SW 1271 (cell line): ENCODE measurements around the gene DPF1.

Experiments used
- DNase-seq, 2 experiments: peaks; one replicate each; lab custom pipeline; 2025; lab: John Stamatoyannopoulos, UW

DPF1 gene

GRCh38 chr19:38221421-38221820, 2.6 kb downstream of the DPF1 start:
- DNase-seq = no peak

- DNase-seq = no peak
Observed at GRCh38 chr19:38219221-38219620, 4.8 kb downstream of the DPF1 start.

DNA sequence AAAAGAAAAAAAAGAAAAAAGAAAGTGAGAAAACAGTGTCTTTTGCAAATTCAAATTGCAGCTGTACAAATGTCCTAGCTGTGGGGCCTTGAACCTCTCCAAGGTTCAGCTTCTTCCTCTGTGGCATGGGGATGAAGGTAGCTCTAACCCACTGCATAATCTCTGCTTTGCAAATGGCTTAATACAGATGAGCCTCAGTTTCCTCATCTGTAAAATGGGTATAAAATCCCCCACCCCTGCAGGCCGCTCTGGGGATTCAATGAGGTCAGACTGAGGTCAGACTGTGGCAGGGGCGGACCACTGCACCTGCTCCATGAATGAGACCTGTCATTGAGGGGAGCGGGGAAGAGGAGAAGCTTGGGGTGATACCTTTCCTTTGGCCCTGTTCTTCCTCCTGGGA, 5.8 kb downstream of the DPF1 start:
- DNase-seq = no peak

- DNase-seq = no peak
Observed at GRCh38 chr19:38216785-38217641, 7.0 kb downstream of the DPF1 start.

DNA sequence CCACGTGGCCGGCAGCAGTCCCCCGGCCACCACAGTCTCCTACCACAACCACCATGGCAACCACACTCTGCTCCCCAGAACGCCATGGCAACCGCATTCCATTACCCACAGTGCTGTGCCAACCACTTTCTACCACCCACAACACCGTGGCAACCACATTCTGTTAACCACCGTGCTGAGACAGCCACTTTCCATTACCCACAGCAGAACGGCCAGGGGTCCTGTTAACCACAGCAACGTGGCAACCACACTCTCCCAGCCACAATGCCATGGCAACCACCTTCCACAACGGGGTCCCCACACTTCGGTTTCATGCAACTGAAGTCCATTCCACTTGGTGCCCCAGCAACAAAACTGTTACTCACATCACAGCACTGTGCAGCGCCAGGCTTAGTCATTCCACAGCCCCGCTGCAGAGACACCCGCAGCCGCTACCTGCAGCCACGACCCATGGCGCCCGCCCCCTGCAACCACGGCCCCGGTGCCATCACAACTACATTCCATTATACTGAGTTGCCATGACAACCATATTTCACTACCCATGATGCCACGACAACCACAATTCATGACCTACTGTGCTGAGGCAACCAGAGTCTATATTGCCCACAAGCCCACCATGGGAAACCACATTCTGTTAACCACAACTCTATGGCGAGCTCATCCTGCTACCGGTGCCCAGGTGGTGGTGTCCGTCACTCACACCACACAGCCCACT, 10.0 kb downstream of the DPF1 start:
- peak in 1 of 2 experiments; percentile 60 for DNase-seq

GRCh38 chr19:38213469-38213868, 10.6 kb downstream of the DPF1 start:
- DNase-seq = no peak

DNA sequence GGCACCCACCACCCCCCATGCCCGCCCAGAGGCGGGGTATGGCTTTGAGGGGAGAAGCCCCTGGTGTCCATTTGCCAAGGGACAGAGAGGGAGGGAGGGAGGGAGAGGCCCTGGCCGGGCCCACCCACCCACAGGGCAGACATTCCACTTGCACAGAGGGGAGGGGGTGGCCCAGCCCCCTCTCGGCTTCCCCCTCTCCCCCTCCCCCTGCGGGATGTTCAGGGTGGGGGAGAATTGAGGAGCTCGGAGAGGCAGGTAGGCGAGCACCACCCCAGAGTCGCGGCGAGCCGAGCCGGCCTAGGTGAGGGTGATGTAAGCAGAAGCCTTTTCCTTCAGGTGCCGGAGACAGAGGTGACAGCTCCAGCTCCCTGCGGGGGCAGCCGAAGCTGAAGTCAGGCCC, 12.3 kb downstream of the DPF1 start:
- no peak for DNase-seq

GRCh38 chr19:38211151-38211591, 12.9 kb downstream of the DPF1 start:
- no peak for DNase-seq

GRCh38 chr19:38210458-38210987, 13.5 kb downstream of the DPF1 start:
- DNase-seq = no peak

GRCh38 chr19:38209671-38210457, 14.2 kb downstream of the DPF1 start:
- DNase-seq = no peak

DNA sequence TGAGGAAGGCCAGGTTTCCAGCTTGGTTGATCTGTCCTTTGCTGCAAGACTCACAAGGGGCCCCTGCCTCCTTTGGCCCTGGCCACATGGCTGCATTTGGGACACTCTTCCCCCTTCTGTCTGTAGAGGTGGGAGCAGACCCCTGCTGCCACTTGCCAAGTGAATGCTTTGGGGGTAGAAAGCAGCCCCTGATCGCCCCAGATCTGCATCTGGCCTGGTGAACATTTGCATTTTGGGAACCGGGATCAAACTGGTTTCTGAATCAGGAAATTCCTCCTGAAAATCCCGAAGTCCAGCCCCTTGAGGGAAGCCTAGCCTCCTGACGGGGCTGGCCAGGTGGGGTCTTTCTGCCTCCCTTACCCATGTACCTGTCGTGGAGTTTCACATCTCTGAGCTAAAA, 14.9 kb downstream of the DPF1 start:
- DNase-seq = no peak

GRCh38 chr19:38208571-38208970, 15.5 kb downstream of the DPF1 start:
- DNase-seq = no peak

DNA sequence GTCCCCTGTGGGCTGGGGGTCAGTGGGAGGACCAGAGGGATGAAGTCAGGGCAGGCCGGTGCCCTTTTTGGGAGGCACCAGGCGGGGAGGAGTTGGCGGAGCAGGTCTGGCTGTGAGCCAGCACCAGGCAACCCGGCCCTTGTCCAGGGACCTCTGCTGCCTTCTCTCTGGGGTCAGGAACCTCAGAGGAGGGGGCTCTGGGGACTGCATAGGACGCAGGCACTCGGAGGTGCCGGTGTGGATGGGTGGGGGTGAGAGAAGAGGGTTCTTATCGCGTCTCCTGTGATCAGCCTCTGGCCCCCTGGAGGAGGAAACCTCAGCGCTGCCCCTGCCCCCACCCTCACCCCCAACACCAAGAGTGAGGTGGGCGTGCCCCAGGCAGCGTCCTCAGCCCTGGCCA, 16.5 kb downstream of the DPF1 start:
- no peak for DNase-seq

DNA sequence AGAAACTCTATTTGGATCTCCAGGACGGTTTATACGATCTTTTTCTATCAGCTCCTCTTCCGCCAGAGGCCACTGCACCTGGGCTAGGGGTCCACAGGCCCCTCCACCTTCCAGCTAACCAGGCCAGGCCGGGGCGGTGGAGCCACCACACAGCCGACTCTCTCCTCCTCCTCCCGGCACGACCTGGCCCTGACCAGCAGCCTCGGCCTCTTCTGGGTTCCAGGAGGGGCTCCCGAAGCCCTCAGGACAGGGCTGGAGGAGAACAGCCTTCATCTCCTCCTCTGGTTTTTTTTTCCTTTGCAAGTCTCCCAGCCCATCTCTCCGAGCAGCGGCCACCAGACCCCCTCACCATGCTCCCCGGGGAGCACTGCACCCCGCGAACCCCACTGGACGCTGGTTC, 17.1 kb downstream of the DPF1 start:
- no peak for DNase-seq

- DNase-seq = no peak
Observed at GRCh38 chr19:38206006-38206745, 17.8 kb downstream of the DPF1 start.

GRCh38 chr19:38204728-38205127, 19.3 kb downstream of the DPF1 start:
- no peak for DNase-seq

- DNase-seq = no peak
Observed at GRCh38 chr19:38204096-38204495, 19.9 kb downstream of the DPF1 start.

DNA sequence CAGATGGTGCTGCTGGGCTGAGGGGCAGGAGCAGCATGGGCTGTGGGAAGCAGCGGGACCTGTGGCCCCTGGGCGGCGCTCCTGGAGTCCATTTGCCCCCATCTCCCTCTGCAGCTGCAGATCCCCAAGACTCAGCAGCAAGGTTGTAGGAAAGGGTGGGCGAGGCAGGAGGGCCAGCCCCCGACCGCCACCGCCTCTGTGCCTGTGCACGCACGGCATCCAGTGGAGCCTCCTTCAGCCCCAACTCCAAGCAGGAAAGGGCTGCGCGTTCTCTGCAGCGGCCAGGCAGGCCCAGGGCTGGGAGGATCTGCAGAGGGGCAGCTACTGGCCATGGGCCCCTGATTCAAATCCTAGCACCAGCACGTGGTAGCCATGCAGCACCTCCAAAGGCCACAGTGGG, 20.8 kb downstream of the DPF1 start:
- no peak for DNase-seq

DNA sequence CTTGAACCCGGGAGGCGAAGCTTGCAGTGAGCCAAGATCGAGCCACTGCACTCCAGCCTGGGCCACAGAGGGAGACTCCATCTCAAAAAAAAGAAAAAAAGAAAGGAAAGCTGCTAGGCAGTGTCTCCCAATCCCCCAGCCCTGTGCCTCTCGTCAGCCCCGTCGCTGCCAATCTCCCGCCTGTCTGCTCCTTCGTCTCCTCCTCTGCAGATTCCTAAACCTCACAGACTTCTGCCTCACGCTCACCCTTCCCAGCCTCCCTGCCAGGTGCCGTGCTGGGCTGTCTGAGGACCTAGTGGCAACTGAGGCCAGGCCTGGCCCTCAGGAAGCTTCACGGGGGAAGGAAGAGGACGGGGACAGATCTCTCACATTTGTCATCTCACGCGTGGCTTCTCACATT, 21.5 kb downstream of the DPF1 start:
- no peak for DNase-seq

DNA sequence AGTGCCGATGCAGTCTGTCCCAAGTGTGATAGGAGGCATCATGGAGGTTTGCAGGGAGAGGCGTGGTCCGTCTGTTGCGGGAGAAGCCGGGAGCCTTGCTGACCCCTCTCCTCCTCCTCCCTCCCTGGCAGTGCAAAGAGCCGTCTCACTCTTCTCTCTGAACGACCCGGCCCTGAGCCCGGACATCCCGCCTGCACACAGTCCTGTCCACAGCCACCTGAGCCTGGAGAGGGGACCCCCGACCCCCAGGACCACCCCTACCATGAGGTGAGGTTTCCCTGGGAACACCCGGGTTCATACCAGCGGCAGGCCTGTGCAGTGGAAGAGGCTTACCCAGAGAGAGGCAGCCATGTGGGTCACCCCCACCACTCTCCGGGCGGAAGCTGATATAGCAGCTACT, 22.3 kb downstream of the DPF1 start:
- DNase-seq = no peak

GRCh38 chr19:38199340-38199739, 24.7 kb downstream of the DPF1 start:
- no peak for DNase-seq
